Astrocyte (in vitro differentiated cells and primary cell): ENCODE results near the gene BICRAL.

Experiments
- CTCF ChIP-seq: IDR thresholded peaks from 2 replicates; pipeline ENCODE4 v1.5.1; 2011; ENCODE audit warnings: low read depth, mild to moderate bottlenecking, inconsistent platforms, low read length, moderate library complexity; ENCODE audit not compliant: insufficient read depth
- EZH2 ChIP-seq: IDR thresholded peaks from 2 replicates; pipeline ENCODE4 v1.6.1; 2012; ENCODE audit warnings: mild to moderate bottlenecking, low read length, inconsistent platforms; ENCODE audit not compliant: insufficient read depth

- TF ChIP-seq EZH2, result no peak
- TF ChIP-seq CTCF, result no peak
Measured at GRCh38 chr6:42744351-42744893, 37.4 kb upstream of the BICRAL start.
